HepG2 (cell line): ENCODE results near the gene GBP3. TPM values are rescaled to one million over a fixed set of nuclear protein-coding genes. Genes with fewer than 3 reads are reported as not detected.
A peak's percentile ranks its signal among the peaks of the same experiment; 100 is the strongest.

Experiments
- ARID5B ChIP-seq: IDR thresholded peaks from 2 replicates; pipeline ENCODE4 v1.4.0; 2020; ENCODE audit warnings: mild to moderate bottlenecking, missing genetic modification reagents
- FOXA1 ChIP-seq, 2 experiments: fragments of 450-650 bp in 1 of 2; sonication (generic) in 1 of 2; formaldehyde crosslinking in 1 of 2; IDR thresholded peaks; 2 replicates each; pipeline versions ENCODE4 v1.4.0 to v1.6.1; 2016 to 2020; ENCODE audit warnings: missing genetic modification reagents in 1 of 2
- GPN1 ChIP-seq: sonication (generic); formaldehyde crosslinking; IDR thresholded peaks from 2 replicates; pipeline ENCODE4 v1.5.1; 2020; ENCODE audit warnings: missing genetic modification reagents, borderline replicate concordance
- KAT8 ChIP-seq: IDR thresholded peaks from 2 replicates; pipeline ENCODE4 v1.6.1; 2016; ENCODE audit warnings: missing genetic modification reagents, missing compliant biosample characterization
- PLRG1 ChIP-seq: fragments of 450-650 bp; conservative IDR thresholded peaks from 2 replicates; pipeline ENCODE4 v1.6.1; 2016
- SOX13 ChIP-seq, 3 experiments: fragments of 450-650 bp in 1 of 3; sonication (generic) in 1 of 3; formaldehyde crosslinking in 1 of 3; IDR thresholded peaks in 2 of 3; conservative IDR thresholded peaks in 1 of 3; 2 replicates each; pipeline versions ENCODE4 v1.5.0 to v1.6.1; 2016 to 2020; ENCODE audit warnings: antibody characterized with exemption in 1 of 3, mild to moderate bottlenecking in 1 of 3, missing compliant biosample characterization in 1 of 3, missing genetic modification reagents in 1 of 3, moderate library complexity in 1 of 3
- SOX5 ChIP-seq: IDR thresholded peaks from 2 replicates; pipeline ENCODE4 v1.6.1; 2016; ENCODE audit warnings: borderline replicate concordance
- SOX6 ChIP-seq, 2 experiments: fragments of 450-650 bp in 1 of 2; sonication (generic) in 1 of 2; formaldehyde crosslinking in 1 of 2; IDR thresholded peaks; 2 replicates each; pipeline versions ENCODE4 v1.4.0 to v1.6.1; 2017 to 2020; ENCODE audit warnings: antibody characterized with exemption in 1 of 2, mild to moderate bottlenecking in 1 of 2, missing genetic modification reagents in 1 of 2
- SSRP1 ChIP-seq: IDR thresholded peaks from 2 replicates; pipeline ENCODE4 v1.6.1; 2016; ENCODE audit warnings: control low read depth
- ZNF317 ChIP-seq: sonication (generic); formaldehyde crosslinking; IDR thresholded peaks from 2 replicates; pipeline ENCODE4 v1.5.0; 2020; ENCODE audit warnings: mild to moderate bottlenecking, missing genetic modification reagents
- ZNF567 ChIP-seq: sonication (generic); formaldehyde crosslinking; IDR thresholded peaks from 2 replicates; pipeline ENCODE4 v1.8.1; 2023; ENCODE audit warnings: mild to moderate bottlenecking, missing genetic modification reagents, borderline replicate concordance
- polyA plus RNA-seq, 8 experiments: library from polyadenylated mRNA; depleted of rRNA in 3 of 8; stranded (reverse) in 7 of 8; unstranded in 1 of 8; fragments of >200 nt; fragmentation: Illumina TruSeq in 4 of 8; extraction: Trizol in 4 of 8; gene quantifications; 2 replicates each; pipeline versions ENCODE4 v1.2.1 to v1.2.3, GENCODE V29; 2011 to 2016; ENCODE audit warnings: low read depth in 4 of 8, missing spikeins in 1 of 8, mixed read lengths in 1 of 8; ENCODE audit not compliant: insufficient read depth in 1 of 8
- total RNA-seq, 5 experiments: library from RNA; depleted of rRNA; stranded (reverse); fragments of >200 nt; fragmentation: Illumina TruSeq; extraction: Trizol; gene quantifications; 2 replicates each; pipeline ENCODE4 v1.2.3, GENCODE V29; 2016; ENCODE audit warnings: low read depth in 1 of 5

The GBP3 gene
- total and polyA plus RNA-seq, 2 of the 13 experiments (the other 11 are each of a cell fraction or from before 2014, with no cell fraction given): 0.16 to 0.46 TPM

GRCh38 chr1:89022167-89022959, at the start of gene GBP3 (continued):
- TF ChIP-seq GPN1 (no peak), KAT8 (CRISPR knock-in tag) (0 out of 2 replicates have a peak, but pooled peaks have one; percentile 32), SOX5 (CRISPR knock-in tag) (peak; percentile 32; the same call in 1 of the 2 replicates), PLRG1 (no peak), ZNF317 (CRISPR knock-in tag) (0 out of 2 replicates have a peak, but pooled peaks have one; percentile 42), SSRP1 (CRISPR knock-in tag) (no peak), FOXA1 (IDR thresholded peaks at IDR 0.05) (no peak), FOXA1 (CRISPR knock-in tag; IDR thresholded peaks at IDR 0.05) (peak; percentile 83), SOX13 (IDR thresholded peaks at IDR 0.05) (no peak), SOX13 (CRISPR knock-in tag; conservative IDR thresholded peaks at IDR 0.05 in 1 of 2, IDR thresholded peaks at IDR 0.05 in 1 of 2) (peak in 1 of 2 experiments; percentile 56; a peak in 1 of 4 replicates), ARID5B (CRISPR knock-in tag) (0 out of 2 replicates have a peak, but pooled peaks have one; percentile 14), ZNF567 (CRISPR knock-in tag) (no peak), SOX6 (IDR thresholded peaks at IDR 0.05) (no peak), SOX6 (CRISPR knock-in tag; IDR thresholded peaks at IDR 0.05) (0 out of 2 replicates have a peak, but pooled peaks have one; percentile 29)
- TF ChIP-seq, all 625 proteins: peak for 13
